PC-3 (cell line): ENCODE measurements around the gene PI4KB.

ENCODE experiments used
- EZH2phosphoT487 ChIP-seq: fragments of 300-600 bp; sonication (generic); IDR thresholded peaks from 2 replicates; pipeline ENCODE4 v1.6.1; 2018; ENCODE audit warnings: mild to moderate bottlenecking, antibody characterized with exemption, low read length, borderline replicate concordance
- TF ChIP-seq, protein P1 (sequence below): fragments of 300-600 bp; sonication (generic); conservative IDR thresholded peaks from 2 replicates; pipeline ENCODE4 v1.5.1; 2017; ENCODE audit warnings: antibody characterized with exemption, low read depth, mild to moderate bottlenecking, low read length

DNA sequence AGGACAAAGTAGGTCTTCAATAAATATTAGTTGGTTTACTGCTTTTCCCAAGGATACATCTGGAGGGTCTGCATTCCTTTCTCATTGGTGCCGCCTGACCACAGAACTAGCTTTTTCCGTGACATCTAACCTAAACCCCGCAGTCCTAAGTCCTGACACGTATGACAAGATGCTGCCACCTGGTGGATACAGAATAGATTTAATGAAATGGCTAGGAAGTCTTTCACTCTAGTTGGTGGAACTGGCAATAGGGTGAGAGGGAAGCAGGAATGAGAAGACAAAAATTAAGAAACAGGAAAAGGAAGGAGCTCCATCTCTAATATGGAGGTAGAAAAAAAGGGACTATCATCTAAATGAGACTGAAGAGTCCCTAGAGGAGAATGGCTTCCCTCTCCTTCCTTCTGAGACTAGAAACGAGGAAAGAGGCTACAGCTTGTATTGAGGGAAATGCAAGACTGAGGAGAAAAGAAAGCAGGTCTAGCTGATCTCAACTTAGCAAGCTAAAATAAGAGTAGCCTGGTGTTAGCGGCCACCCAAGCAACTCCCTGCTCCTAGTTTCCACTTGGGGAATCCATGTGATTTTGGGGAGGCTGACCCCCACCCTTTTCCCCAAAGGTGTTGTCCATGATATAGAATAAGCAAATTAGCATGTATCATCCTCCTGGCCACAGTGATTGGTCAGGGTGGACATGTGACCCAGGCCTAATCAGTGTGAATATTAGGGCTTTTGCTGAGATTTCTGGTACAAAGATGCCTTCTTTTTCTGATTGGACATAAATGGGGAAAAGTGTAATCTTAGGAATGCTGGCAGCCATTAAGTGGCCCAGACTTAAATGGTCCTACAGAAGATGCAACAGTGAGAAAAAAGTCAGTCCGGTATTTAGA is 13.9 kb upstream of the PI4KB start:
- TF ChIP-seq, protein P1, sequence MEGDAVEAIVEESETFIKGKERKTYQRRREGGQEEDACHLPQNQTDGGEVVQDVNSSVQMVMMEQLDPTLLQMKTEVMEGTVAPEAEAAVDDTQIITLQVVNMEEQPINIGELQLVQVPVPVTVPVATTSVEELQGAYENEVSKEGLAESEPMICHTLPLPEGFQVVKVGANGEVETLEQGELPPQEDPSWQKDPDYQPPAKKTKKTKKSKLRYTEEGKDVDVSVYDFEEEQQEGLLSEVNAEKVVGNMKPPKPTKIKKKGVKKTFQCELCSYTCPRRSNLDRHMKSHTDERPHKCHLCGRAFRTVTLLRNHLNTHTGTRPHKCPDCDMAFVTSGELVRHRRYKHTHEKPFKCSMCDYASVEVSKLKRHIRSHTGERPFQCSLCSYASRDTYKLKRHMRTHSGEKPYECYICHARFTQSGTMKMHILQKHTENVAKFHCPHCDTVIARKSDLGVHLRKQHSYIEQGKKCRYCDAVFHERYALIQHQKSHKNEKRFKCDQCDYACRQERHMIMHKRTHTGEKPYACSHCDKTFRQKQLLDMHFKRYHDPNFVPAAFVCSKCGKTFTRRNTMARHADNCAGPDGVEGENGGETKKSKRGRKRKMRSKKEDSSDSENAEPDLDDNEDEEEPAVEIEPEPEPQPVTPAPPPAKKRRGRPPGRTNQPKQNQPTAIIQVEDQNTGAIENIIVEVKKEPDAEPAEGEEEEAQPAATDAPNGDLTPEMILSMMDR: peak; percentile 95
- no peak for TF ChIP-seq EZH2phosphoT487
